Frontal cortex (tissue), 4 donors: Measurements from ENCODE around the gene FNDC4. TPM values are rescaled to one million over a fixed set of nuclear protein-coding genes. Genes with fewer than 3 reads are reported as not detected.

ENCODE experiments used
- DNase-seq, 2 donors: peaks; one replicate each; pipeline ENCODE4 v3.0.0; 2012; ENCODE audit warnings: low spot score in 2 of 2
- FAIRE-seq: peaks from 2 replicates; lab custom pipeline; 2012; peaks lifted over from hg19 to GRCh38; lab: Jason Lieb, UNC
- total RNA-seq: library from RNA; depleted of rRNA; stranded (reverse); fragments of >200 nt; gene quantifications from one replicate; pipeline ENCODE4 v1.2.3, GENCODE V29; 2014
- donor health status: control.
- donor health status: control.
- donor health status: control.

Gene FNDC4
- total RNA-seq, 1 donor from 2014 or later, result 45.7 TPM

DNA sequence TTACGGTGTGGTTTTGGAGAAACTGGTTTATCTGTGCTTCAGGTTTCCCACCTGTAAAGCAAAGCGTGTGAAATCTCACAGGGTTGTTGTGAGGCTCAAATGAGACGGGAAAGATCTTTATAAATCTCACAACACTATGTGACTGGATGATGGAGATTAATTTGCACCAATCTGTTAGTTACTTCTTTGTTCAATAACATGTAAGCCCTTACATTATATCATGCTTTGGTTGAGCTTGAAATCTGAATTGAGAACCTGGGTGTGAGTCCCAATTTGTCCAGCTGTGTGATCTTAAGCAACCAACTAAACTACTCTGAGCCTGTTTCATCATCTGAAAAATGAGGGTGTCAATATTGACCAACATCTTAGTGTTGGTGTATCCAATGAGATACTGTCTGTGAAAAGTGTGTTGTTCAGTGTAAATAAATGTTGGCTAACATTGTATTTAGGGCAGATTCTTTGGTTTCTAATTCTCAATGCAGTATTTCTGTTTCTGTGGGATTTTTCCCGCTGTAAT, 898 bp upstream of the FNDC4 start:
- DNase-seq (no peak), FAIRE-seq (no peak)

DNA sequence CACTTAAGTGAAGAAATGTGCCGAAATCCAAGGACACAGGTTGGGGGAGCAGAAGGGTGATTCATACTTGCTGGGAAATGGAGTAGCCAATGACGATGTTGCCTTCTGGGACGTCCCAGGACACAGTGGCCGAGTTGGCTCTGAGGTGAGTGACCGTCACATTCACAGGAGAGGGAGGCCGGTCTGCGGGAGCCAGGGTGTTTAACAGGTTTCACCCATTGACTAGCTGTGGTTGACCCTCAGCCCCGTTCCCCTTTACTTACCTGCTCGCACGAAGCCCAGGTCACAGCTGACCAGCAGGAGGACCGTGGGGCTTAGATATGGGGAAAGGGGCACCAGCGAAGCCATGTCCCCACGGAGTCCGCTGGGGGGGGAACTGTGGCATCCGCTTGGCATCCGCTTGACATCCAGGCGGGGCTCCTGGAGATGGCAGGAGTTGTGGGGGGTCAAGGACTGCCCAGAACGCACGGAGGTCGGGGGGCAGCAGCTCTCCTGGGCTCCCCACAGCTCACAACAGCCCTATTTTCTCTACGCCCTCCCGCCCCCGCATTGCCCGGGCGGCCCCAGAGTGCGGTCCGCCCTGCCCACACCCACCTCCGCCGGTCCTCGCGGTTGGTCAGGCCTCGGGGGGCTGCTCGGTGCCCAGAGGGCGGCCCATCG, 586 bp downstream of the FNDC4 start:
- DNase-seq (peak in 1 of 2 donors; percentile 52), FAIRE-seq (no peak)

DNA sequence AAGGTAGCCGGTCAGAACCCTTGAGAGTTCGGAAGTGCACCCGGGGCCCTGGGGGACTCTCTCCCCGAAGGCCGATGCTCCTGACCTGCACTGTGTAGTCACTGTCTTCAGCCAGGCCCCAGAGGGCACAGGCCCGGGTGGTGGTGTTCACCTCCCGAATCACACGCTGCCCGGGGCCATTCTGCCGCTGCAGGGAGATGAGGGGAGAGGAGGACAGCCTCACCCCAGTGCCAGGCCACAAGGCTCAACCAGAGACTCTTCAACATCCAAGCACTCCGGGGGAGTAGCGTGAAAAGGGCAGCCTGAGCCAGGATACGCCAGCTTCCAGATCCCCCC, 1.1 kb downstream of the FNDC4 start:
- no peak for DNase-seq
- FAIRE-seq, result no peak

DNA sequence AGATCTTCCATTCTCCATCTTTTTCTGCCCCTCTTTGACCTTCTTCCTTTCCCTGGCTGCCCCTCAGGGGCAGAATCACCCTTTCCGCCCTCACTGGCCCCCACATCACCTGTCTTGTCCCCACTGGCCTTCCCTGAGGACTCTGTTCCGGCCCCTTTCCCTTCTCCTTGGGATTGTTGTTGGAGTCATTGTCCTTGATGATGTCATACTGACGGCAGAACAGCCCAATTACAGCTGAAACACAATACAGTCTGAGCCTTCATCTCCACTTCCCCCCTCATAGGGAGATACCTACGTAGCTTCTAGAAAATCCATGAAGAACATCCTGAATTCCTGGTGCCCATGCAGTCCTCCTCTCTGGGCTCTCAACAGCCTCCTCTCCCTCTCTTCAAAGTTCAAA, 2.4 kb downstream of the FNDC4 start:
- no peak for FAIRE-seq
- no peak for DNase-seq

DNA sequence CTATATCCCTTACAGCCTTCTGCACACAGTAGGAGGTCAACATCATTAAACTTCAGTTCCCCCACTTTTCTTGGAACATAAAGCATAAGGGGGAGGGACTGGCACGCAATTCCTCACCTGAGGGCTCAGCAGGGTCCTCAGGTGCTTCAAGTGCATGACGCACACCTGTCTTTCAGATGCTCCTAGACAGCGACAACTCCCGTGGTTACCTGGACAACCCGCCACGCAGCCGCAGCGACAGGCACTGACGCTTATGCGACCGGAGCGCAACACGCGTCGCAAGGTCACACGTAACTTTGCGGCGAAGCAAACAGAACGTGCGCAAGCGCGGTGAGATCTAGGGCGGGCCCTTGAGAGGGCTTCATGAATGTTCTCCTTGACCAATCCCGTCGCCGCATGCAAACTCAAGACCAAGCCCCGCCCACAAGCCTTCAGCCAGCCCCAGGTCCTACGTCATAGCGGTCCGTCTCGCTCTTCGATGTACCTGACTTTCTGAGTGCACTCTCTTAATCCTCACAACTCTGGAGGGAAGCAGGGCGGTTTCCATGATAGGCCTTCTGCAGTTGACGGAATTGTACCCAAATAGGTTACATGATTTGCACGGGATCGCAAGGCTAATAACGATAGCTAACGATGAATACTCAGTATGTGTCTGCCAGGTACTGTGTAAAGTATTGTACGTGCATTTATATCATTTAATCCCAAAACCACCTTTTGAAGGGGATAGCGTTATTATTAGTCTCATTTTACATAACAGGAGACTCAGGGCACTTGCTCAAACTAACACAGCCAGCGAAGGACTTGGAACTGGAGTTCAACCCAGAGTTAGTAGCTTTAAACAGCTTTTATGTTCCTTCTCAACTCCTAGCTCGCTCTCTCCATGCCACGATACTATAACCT, 5.3 kb downstream of the FNDC4 start, which contains the start of gene IFT172:
TSS of gene IFT172 (minus strand) at position 246 of the 900 bp plus-strand sequence. CDS start at position 156, 90 bp downstream.
- DNase-seq (peak; percentile 89 to 95), FAIRE-seq (peak; percentile 13)

DNA sequence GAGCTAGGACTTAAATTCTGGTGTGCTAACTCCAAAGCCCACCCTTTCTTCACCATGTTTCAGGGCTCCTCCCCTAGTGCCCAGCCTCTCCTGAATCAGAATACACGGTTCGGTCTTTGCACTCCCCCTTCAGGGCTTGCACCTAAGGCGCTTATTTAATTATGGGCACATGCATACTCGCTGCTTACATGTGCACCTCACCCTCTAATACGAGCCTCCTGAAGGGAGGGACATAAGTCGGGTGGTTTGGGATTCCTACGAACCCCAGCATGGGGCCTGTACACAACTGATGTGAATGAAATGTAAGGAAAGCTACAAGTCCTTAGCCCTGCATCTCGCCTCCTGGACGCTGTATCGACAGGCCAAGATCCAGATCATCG, 5.9 kb downstream of the FNDC4 start:
- no peak for DNase-seq
- FAIRE-seq, result no peak

DNA sequence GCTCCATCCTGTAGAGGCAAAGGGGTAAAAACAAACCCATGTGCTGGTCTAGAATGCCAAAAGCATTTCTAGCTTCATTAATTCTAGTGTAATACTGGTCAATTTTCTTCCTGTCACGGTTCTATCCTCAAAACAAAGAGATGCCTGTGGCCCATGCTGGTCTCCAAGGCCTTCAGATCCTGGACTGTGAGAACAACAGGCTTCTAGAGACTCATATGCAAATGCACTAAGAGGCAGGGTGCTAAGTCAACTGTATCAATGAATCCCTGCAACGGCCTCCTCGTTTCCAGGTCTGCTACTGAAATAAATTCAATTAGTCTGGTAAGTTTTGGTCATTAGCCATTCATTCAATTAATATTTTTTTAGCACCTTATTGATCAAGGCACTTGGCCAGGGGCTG, 9.5 kb downstream of the FNDC4 start:
- no peak for DNase-seq
- no peak for FAIRE-seq

DNA sequence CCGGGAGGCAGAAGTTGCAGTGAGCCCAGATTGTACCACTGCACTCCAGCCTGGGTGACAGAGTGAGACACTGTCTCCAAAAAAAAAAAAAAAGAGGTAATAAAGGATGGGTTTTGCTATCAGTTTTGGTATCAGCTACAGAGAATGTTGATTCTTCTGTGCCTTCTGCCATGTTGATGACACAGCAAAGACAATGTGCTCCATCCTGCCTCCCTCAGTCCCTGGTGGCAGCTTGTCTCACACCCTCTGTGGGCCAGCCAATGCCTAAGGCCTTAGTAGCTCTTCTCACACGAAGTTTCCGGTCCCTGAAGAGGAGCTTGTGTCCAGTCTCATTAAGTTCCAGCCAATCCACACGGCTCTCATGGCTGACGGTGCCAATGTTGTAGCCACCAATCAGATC, 23.0 kb downstream of the FNDC4 start:
- no peak for FAIRE-seq
- no peak for DNase-seq

DNA sequence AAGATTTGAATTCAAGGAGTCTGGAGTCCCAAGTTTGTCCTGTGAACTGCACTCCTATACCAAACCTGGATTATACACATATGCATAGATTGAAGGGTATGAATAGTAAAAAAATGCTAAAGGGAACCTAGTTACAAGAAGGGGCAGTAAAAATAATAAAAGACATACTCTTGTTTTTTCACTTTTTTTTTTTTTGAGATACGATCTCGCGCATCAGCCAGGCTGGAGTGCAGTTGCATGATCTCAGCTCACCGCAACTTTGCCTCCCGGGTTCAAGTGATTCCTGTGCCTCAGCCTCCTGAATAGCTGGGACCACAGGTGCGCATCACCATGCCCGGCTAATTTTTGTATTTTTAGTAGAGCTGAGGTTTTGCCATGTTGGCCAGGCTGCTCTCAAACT, 30.6 kb downstream of the FNDC4 start:
- no peak for DNase-seq
- FAIRE-seq, result no peak

DNA sequence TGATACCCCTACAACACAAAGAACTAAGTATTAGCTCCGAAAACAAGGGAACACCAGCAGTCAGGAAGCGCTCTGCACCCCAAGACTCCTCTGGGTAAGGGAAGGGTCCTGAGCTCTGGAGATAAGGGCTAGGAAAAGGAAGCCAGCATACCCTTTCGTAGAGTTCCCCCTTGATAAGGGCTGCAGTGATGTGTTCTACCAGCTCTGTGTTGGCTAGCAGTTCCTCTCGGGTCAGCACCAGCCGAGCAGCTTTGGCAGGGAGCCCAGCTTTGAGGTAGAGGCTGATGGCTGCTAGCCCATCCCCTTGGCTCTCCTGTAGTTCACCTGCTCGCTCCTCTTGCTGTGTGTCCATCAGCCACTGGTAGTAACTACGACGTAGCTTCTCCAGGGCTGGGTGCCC, 33.9 kb downstream of the FNDC4 start:
- no peak for FAIRE-seq

DNA sequence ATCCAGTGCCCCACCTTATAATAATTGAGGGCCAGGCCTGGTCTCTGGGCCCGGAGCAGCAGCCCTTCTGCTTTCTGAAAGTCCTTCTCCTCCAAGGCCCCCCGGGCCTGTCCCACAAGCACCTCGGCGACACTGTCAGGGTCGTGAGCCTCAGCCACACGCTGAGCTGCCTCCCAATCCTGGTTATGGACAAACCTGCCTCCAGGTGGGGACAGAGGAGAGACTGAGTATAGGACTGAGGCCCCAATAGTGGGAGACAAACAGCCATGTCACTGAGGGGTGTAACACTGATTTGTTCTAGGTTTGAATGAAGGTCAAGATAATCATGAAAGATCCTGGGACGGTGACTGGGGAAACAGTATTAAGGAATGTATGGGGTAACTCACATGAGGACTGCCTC, 41.0 kb downstream of the FNDC4 start:
- DNase-seq, result no peak
- FAIRE-seq, result no peak

More for the DNA sequence above, 33.9 kb downstream of the FNDC4 start:
- DNase-seq, result no peak

DNA sequence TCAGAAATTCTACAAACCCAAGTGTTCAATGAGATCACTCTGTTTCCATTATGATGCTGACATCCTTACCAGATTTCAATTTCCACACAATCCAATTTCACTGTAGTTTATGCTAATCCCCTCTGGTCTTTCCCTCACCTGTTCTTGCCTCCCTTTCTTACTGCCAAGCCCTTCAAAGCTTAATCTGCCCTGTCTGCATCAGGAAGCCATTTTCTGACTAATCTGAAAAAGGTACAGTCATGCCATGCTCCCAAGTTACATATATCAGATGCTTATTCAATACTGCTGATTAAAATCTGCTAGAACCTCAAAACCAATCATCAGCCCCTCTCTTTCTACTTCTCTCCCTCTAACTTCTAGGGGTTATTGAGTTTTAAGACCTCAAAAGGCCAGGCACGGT, 43.9 kb downstream of the FNDC4 start:
- no peak for FAIRE-seq

DNA sequence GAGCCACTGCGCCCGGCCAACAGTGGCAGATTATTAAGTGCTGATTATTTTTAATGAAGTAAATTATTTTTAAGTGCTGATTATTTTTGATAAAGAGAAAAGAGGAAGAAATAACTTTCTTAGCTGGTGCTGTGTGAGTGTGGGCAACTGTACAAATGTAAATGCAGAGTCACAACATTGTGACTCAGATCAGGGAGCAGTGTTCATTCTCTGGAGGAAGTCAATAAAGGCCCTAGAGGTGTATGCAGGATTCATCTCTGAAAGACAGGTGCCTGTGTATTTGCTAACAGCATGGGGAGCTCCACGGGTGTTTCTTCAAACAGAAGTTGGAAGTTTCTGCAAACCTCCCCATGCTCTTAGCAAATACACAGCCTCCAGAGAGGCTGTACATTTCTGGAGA, 46.6 kb downstream of the FNDC4 start:
- FAIRE-seq, result no peak

More for the DNA sequence above, 43.9 kb downstream of the FNDC4 start:
- DNase-seq, result no peak

DNA sequence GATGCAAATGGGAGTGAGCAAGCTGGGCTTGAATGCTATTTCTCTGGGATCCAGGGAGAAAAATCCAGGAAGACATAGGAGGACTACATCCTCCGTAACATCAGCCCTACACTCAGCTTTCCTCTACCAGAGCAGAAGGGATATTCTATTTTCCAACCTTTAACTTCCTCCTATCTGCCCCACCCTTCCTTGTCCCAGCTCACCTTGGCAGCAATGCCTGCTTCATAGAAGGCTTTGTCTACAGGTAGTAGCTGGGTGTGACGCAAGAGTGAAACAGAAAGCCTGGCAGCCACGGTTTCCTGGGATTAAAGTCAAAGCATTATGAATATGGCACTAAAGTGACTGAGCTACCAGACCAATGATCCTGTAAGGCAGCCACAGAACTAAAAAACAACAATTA, 48.9 kb downstream of the FNDC4 start:
- FAIRE-seq (no peak), DNase-seq (no peak)

More for the DNA sequence above, 46.6 kb downstream of the FNDC4 start:
- no peak for DNase-seq

DNA sequence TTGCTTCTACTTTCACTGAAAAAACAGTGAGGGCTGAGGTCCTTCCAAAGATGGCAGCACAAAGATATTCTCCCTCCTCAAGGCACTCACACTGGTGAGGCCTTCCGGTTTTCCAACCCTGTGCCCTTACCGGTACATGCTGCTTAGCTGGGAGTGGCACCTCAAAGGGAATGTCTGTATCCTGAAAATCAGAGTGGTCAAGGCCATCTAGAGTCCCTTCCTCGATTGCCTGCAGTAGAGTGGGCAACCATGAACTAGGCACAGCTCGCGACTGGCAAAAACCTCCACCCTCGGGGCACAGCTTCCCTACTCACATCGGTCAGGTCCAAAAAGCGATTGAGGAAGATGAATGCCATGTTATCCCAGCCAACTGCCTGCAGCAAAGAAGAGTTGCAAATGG, 49.4 kb downstream of the FNDC4 start:
- DNase-seq, result no peak
- no peak for FAIRE-seq

DNA sequence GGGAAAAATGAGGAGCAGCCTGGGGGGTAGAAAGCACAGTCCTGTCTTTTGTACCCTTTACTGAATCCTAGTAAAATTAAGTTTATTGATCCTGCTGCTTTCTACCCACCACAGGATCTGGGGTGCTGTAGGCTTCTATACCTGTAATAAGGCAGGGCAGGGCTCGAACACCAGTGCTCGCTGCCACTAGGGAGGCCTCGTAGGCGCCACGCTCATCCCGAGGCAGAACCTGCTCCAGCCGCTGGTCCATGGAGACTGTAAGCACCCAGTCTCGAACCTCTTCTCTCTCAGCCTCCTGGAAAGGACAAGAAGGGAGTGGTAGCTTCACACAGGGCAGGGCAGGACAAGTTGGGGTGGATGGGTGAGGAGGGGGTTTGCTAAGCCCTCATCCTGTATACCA, 49.8 kb downstream of the FNDC4 start:
- no peak for DNase-seq
- FAIRE-seq, result no peak

DNA sequence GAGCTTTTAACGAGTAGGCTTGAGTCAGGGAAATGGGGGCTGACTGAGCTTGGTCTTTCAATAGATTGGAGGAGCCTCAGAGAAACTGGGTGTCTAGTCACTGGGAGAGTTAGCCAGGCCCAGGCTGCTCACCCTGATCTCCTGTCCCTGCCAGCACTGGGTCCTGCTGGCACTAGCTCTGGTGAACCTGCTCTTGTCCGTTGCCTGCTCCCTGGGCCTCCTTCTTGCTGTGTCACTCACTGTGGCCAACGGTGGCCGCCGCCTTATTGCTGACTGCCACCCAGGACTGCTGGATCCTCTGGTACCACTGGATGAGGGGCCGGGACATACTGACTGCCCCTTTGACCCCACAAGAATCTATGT, 52.1 kb downstream of the FNDC4 start:
- no peak for FAIRE-seq
- DNase-seq, result no peak

DNA sequence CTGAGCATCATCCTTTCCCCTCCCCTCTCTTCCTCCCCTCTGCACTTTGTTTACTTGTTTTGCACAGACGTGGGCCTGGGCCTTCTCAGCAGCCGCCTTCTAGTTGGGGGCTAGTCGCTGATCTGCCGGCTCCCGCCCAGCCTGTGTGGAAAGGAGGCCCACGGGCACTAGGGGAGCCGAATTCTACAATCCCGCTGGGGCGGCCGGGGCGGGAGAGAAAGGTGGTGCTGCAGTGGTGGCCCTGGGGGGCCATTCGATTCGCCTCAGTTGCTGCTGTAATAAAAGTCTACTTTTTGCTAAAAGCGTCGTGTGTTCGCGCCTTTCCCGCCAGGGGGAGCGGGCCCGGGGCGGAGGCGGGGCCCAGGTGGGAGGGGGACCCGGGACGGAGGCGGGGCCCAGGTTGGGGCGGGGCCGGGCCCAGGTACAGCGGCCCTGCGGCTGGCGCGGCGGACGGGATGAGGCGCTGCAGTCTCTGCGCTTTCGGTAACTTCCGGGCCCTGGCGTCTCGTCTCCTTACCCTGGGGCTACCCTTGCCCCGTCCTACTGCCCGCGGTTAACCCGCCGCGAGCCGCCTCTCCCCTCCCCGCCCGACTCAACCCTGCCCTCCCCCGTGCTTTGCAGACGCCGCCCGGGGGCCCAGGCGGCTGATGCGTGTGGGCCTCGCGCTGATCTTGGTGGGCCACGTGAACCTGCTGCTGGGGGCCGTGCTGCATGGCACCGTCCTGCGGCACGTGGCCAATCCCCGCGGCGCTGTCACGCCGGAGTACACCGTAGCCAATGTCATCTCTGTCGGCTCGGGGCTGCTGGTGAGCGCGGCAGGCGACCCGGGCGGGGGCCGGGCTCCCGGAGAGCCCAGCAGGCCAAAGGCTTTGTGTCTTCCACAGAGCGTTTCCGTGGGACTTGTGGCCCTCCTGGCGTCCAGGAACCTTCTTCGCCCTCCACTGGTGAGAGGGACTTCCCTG, 52.8 kb downstream of the FNDC4 start, which contains the start of gene KRTCAP3:
TSS of gene KRTCAP3 (plus strand) at position 424 of the 962 bp plus-strand sequence. CDS start at position 456, 32 bp downstream.
- DNase-seq, result no peak
- FAIRE-seq, result no peak
